ENCODE data around the gene ZBTB46. TPM values are rescaled to one million over a fixed set of nuclear protein-coding genes. Genes with fewer than 3 reads are reported as not detected.

The ZBTB46 gene
- total RNA-seq, 1 experiment from 2014 or later: 1.1 TPM

- no TSS peak for BruUV-seq (replicated peaks)
- no peaks in the 10 kb centered on the region for H3K4me1 ChIP-seq (ENCODE audit: insufficient read depth, low read length, poor library complexity, severe bottlenecking)
- ChIA-PET CTCF (no interaction called here), POLR2A (ENCODE audit: low non-redundant PET) (no interaction called here)
- H3K27me3 ChIP-seq (replicated peaks; ENCODE audit: insufficient read depth, low read depth, low read length, poor library complexity): peaks cover 42% of the 10 kb centered on the region
- no peak overlapping the region for H3K27ac ChIP-seq (ENCODE audit: low read depth, low read length, poor library complexity, severe bottlenecking)
- no peak for TF ChIP-seq EZH2 (IDR thresholded peaks at IDR 0.05; ENCODE audit: borderline replicate concordance, low read depth, low read length, poor library complexity, severe bottlenecking)
- no peak for TF ChIP-seq CTCF (conservative IDR thresholded peaks at IDR 0.05; ENCODE audit: low read depth, low read length)
- H3K36me3 ChIP-seq (ENCODE audit: insufficient read depth, low read length, poor library complexity, severe bottlenecking): no peaks in the 10 kb centered on the region
- intact Hi-C loops (cut with micrococcal nuclease; ENCODE audit: unreplicated experiment): no loop called here
- H3K9me3 ChIP-seq (ENCODE audit: low read depth, low read length, poor library complexity, severe bottlenecking): no peaks in the 10 kb centered on the region
- DNase-seq (ENCODE audit: low spot score): no peak
- no peak overlapping the region for H3K4me3 ChIP-seq (ENCODE audit: low read depth, low read length, poor library complexity, severe bottlenecking)
These were observed 2.9 kb downstream of the ZBTB46 start for GRCh38 chr20:63828124-63828523.

GRCh38 chr20:63826753-63827152 is 4.3 kb downstream of the ZBTB46 start:
- H3K4me3 ChIP-seq (ENCODE audit: low read depth, low read length, poor library complexity, severe bottlenecking): no peak overlapping the region
- no peak overlapping the region for H3K27ac ChIP-seq (ENCODE audit: low read depth, low read length, poor library complexity, severe bottlenecking)
- H3K9me3 ChIP-seq (ENCODE audit: low read depth, low read length, poor library complexity, severe bottlenecking): no peaks in the 10 kb centered on the region
- DNase-seq (ENCODE audit: low spot score): no peak
- TF ChIP-seq EZH2 (IDR thresholded peaks at IDR 0.05; ENCODE audit: borderline replicate concordance, low read depth, low read length, poor library complexity, severe bottlenecking) (no peak), CTCF (conservative IDR thresholded peaks at IDR 0.05; ENCODE audit: low read depth, low read length) (no peak)
- no peaks in the 10 kb centered on the region for H3K36me3 ChIP-seq (ENCODE audit: insufficient read depth, low read length, poor library complexity, severe bottlenecking)
- POLR2A ChIA-PET (ENCODE audit: low non-redundant PET): no interaction called here
- CTCF ChIA-PET: no interaction called here
- intact Hi-C loops (cut with micrococcal nuclease; ENCODE audit: unreplicated experiment): no loop called here
- no TSS peak for BruUV-seq (replicated peaks)
- peaks cover 34% of the 10 kb centered on the region for H3K27me3 ChIP-seq (replicated peaks; ENCODE audit: insufficient read depth, low read depth, low read length, poor library complexity)
- H3K4me1 ChIP-seq (ENCODE audit: insufficient read depth, low read length, poor library complexity, severe bottlenecking): no peaks in the 10 kb centered on the region

GRCh38 chr20:63825331-63826118 is 5.5 kb downstream of the ZBTB46 start:
- BruUV-seq (replicated peaks): no TSS peak
- H3K4me1 ChIP-seq (ENCODE audit: insufficient read depth, low read length, poor library complexity, severe bottlenecking): no peaks in the 10 kb centered on the region
- peaks cover 32% of the 10 kb centered on the region for H3K27me3 ChIP-seq (replicated peaks; ENCODE audit: insufficient read depth, low read depth, low read length, poor library complexity)
- DNase-seq (ENCODE audit: low spot score): no peak
- no peak overlapping the region for H3K4me3 ChIP-seq (ENCODE audit: low read depth, low read length, poor library complexity, severe bottlenecking)
- H3K36me3 ChIP-seq (ENCODE audit: insufficient read depth, low read length, poor library complexity, severe bottlenecking): no peaks in the 10 kb centered on the region
- intact Hi-C loops (cut with micrococcal nuclease; ENCODE audit: unreplicated experiment): no loop called here
- TF ChIP-seq EZH2 (IDR thresholded peaks at IDR 0.05; ENCODE audit: borderline replicate concordance, low read depth, low read length, poor library complexity, severe bottlenecking) (no peak), CTCF (conservative IDR thresholded peaks at IDR 0.05; ENCODE audit: low read depth, low read length) (no peak)
- no peak overlapping the region for H3K27ac ChIP-seq (ENCODE audit: low read depth, low read length, poor library complexity, severe bottlenecking)
- CTCF ChIA-PET: no interaction called here
- no peaks in the 10 kb centered on the region for H3K9me3 ChIP-seq (ENCODE audit: low read depth, low read length, poor library complexity, severe bottlenecking)
- POLR2A ChIA-PET (ENCODE audit: low non-redundant PET): no interaction called here

Data from A673 (cell line).